Measurements from ENCODE around the gene FBRS. TPM values are rescaled to one million over a fixed set of nuclear protein-coding genes. Genes with fewer than 3 reads are reported as not detected.

The FBRS gene
- total and polyA plus RNA-seq, 2 of the 8 experiments (the other 6 are each of a cell fraction or from before 2014, with no cell fraction given), result 2.4 to 13.9 TPM

GRCh38 chr16:30636599-30636998 lies 21.6 kb upstream of the FBRS start:
- FAIRE-seq (no peak), DNase-seq (ENCODE audit: low read depth in 1 of 2, low spot score in 2 of 2) (no peak)
- Histone ChIP-seq H3K4me1 (replicated peaks in 1 of 4; ENCODE audit: control insufficient read depth in 3 of 4, insufficient read depth in 4 of 4, low read length in 3 of 4) (no peaks in the 10 kb centered on the region; a peak in 1 of 7 replicates), H3K27ac (ENCODE audit: low read depth, low read length) (no peak overlapping the region), H2AK5ac (ENCODE audit: low read depth, low read length) (no peak overlapping the region), H3K4me3 (ENCODE audit: extremely low read depth in 1 of 4, insufficient read depth in 2 of 4, low read depth in 3 of 4, low read length in 4 of 4) (no peak overlapping the region), H3K79me1 (ENCODE audit: low read depth, low read length) (no peaks in the 10 kb centered on the region), H4K20me1 (replicated peaks in 1 of 2; ENCODE audit: control insufficient read depth in 1 of 2, insufficient read depth in 2 of 2, low read length in 2 of 2) (no peaks in the 10 kb centered on the region), H3K9me3 (ENCODE audit: insufficient read depth in 2 of 2, low read depth in 1 of 2, low read length in 1 of 2) (no peaks in the 10 kb centered on the region), H3K27me3 (replicated peaks in 1 of 4; ENCODE audit: control insufficient read depth in 3 of 4, extremely low read depth in 1 of 4, insufficient read depth in 3 of 4, low read length in 3 of 4) (no peaks in the 10 kb centered on the region; a peak in 1 of 7 replicates), H3K14ac (ENCODE audit: insufficient read length) (no peak overlapping the region), H3K18ac (ENCODE audit: extremely low read depth, low read length) (no peak overlapping the region), H2BK15ac (ENCODE audit: low read length) (no peak overlapping the region), H3K23ac (ENCODE audit: insufficient read length) (no peak overlapping the region), H3K56ac (replicated peaks; ENCODE audit: insufficient read length, low read depth, low read length) (no peak overlapping the region), H2BK20ac (ENCODE audit: low read length) (no peak overlapping the region), H4K8ac (ENCODE audit: extremely low read depth, insufficient read depth, low read length) (no peak overlapping the region), H2AFZ (ENCODE audit: low read length) (no peak overlapping the region), H3K36me3 (ENCODE audit: control insufficient read depth in 2 of 4, insufficient read depth in 4 of 4, low read length in 3 of 4) (no peaks in the 10 kb centered on the region), H3K4me2 (ENCODE audit: insufficient read depth in 1 of 2, low read depth in 2 of 2, low read length in 2 of 2) (no peak overlapping the region; a peak in 1 of 4 replicates), H2BK120ac (replicated peaks; ENCODE audit: low read depth, low read length) (no peak overlapping the region), H4K5ac (ENCODE audit: insufficient read length, low read depth, low read length) (no peak overlapping the region), H3K23me2 (ENCODE audit: low read depth, low read length) (no peaks in the 10 kb centered on the region; the same call in 1 of the 2 replicates), H2BK5ac (ENCODE audit: low read depth, low read length) (no peak overlapping the region), H3K9ac (replicated peaks in 1 of 4; ENCODE audit: extremely low read depth in 1 of 4, low read depth in 3 of 4, low read length in 3 of 4) (no peak overlapping the region), H3K4ac (replicated peaks; ENCODE audit: insufficient read length, low read depth, low read length) (no peak overlapping the region), H3K79me2 (ENCODE audit: control insufficient read depth in 1 of 2, insufficient read depth in 2 of 2, low read length in 2 of 2) (peaks cover 0 to 4% of the 10 kb centered on the region in 2 experiments; a peak in 1 of 4 replicates), H4K91ac (replicated peaks; ENCODE audit: insufficient read length, low read length) (no peak overlapping the region), H2BK12ac (ENCODE audit: low read depth, low read length) (no peak overlapping the region)
- ChIA-PET POLR2A (ENCODE audit: partially characterized antibody) (interaction anchor here (0.5 to 2.4 kb wide), 6 partner anchors 14 to 218 kb away, joined by 3 to 7 read pairs (median 3); partner anchors contain the start of genes PRR14 and ZNF689), CTCF (ENCODE audit: partially characterized antibody) (interaction anchor here (1.1 to 2.6 kb wide), 6 partner anchors 8 to 37 kb away, joined by 3 to 14 read pairs (median 6); no protein-coding TSS in a partner anchor)
- WGBS, 2 experiments (ENCODE audit: extremely low coverage in 1 of 2, insufficient coverage in 1 of 2, insufficient read length in 1 of 2, insufficient replicate concordance in 2 of 2, low coverage in 1 of 2, low lambda C conversion rate in 2 of 2, missing lambda C conversion rate in 1 of 2), result 96% methylated on average over 7 of the region's 7 CpGs; no CpG with 5 or more reads in 1 of the 2 experiments
- TF ChIP-seq SRF (IDR thresholded peaks at IDR 0.05; ENCODE audit: low read depth, low read length), result no peak
- no peak for TF ChIP-seq KDM5A (IDR thresholded peaks at IDR 0.05; ENCODE audit: low read length)
- TF ChIP-seq YY1 (IDR thresholded peaks at IDR 0.05; ENCODE audit: low read depth, low read length), result no peak
